ENCODE results near the gene DUSP23.

DUSP23 gene

GRCh38 chr1:159786966-159787365, 6.2 kb downstream of the DUSP23 start:
- no peak for DNase-seq

DNA sequence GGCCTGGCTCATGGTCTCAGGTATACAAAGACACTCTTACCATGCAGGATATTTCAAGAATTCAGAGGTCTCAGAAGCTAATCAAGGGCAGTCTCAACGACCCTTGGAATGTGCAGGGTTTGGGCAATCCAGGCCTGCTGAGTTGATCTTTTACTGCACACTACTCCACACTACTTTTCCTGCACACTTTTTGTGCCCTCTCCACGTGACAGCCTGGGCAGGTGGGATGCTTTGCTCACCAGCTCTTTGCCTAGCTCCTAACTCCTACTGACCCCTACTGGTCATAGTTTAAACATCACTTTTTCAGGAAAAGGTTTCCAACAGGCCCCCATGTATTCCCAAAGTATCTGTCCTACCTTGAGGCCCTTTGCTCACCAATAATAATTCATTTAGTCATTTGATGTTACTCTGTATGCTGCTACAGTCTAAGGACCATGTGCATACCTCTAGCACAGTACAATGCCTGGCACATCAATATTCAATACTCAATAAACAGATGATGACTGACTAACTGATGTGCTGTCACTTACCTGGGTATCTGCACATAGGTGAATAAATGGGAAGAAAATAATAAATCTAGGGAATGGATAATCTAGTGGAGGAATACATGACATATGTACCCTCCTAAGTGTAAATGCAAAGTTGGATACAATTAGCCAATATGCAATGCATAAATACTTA, 9.6 kb downstream of the DUSP23 start:
- peak; percentile 21 for DNase-seq

DNA sequence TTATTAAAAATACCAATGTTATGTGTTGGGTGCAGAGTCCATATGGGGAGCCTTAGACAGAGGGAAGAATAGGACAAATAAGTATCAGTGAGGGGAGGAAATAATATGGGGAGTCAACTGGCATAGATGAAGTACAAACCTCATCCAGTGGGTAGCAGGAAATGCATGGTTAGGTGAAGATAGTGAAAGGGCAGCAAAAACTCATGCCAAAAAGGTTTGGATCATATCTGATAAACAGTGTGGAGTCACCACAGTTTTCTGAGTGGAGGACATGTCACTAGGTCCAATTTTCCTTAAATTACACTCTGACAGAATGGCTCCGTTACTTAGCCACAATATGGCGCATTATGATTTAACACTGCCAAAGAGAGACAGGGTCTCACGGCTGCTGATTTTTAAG, 10.3 kb downstream of the DUSP23 start:
- no peak for DNase-seq

- peak; percentile 7 for DNase-seq
Observed at GRCh38 chr1:159791461-159791860, 10.7 kb downstream of the DUSP23 start.

DNA sequence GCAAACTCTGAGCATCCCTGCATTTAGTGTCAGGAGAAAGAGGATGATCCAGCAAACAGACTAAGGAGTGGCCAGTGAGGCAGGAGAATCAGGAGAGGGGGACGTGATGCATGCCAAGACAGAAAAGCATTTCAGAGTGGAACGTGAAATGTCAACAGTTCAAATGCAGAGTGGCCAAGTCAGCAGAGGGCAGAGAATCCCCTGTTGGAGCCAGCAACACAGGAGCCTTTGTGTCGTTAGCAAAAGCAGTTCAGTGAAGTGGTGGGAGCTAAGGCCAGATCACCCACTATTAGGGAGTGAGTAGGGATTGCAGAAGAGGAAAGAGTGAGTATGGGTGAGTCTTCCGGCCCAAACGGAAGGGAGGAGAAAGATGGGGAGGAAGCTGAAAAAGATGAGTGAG, 14.8 kb downstream of the DUSP23 start:
- no peak for DNase-seq

DNA sequence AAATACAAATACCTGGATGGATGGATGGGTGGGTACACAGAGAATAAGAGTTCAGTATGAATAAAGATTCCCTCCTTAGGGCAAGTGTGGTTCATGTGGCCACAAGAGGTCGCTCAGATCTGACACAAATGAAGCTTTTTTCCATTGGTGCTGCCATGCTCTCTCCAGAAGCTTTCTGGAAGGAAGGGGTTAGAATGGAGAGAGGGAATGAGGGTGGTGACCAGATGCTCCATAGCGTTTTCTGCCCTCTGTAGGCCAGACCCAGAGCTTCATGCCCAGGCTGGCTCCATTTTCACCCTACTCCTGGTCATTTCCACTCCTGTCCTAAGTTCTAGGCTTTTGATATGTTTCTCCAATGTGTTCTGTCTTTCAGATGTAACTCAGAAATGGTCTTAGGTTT, 18.1 kb downstream of the DUSP23 start:
- DNase-seq: peak; percentile 93

DNA sequence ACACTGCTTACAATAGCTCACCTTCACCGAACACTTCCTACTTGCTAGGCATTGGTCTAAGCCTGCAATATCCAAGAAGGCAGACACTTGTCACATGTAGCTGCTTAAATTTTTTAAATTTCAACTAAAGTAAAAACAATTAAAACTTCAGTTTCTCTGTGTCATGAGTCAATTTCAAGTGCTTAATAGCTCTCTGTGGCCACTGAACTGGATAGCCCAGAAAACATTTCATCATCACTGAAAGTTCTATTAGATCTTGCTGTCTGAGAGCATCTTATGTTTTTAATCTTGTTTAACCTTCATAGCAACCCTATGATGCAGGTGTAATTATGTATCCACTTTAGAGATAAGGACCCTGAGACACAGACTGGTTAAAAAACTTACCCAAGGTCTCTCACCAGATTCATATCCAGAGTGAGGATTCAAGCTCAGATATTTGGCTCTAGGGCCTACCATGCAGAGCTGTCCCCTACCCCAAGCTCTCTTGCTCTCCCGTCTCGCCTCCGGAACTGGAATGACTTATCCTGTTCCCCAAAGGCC, 18.8 kb downstream of the DUSP23 start:
- DNase-seq: no peak

- no peak for DNase-seq
Observed at GRCh38 chr1:159800177-159800930, 19.6 kb downstream of the DUSP23 start.

DNA sequence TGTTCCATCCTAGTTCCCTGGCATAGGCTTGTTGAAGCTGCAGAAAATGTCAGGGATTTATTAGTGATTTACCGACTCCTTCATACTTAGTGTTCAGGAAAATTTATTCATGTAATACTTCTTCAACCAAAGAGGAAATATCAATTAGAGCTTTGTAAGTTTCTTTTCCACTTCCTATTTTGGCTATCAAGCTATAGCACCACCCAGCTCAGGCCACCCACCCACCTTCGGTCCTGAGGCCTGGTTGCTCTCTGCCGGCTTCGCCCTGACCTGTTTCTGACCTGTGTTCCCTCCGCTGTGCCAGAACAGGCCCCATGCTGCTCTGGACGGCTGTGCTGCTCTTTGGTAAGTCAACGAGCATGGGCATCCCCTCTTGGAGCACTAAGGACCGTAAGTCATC, 21.3 kb downstream of the DUSP23 start, which contains the start of gene FCRL6:
Gene FCRL6, plus strand, starts transcription at position 250 of the 400 bp plus-strand sequence. Its CDS starts 65 bp downstream, at position 315.
- no peak for DNase-seq

DNA sequence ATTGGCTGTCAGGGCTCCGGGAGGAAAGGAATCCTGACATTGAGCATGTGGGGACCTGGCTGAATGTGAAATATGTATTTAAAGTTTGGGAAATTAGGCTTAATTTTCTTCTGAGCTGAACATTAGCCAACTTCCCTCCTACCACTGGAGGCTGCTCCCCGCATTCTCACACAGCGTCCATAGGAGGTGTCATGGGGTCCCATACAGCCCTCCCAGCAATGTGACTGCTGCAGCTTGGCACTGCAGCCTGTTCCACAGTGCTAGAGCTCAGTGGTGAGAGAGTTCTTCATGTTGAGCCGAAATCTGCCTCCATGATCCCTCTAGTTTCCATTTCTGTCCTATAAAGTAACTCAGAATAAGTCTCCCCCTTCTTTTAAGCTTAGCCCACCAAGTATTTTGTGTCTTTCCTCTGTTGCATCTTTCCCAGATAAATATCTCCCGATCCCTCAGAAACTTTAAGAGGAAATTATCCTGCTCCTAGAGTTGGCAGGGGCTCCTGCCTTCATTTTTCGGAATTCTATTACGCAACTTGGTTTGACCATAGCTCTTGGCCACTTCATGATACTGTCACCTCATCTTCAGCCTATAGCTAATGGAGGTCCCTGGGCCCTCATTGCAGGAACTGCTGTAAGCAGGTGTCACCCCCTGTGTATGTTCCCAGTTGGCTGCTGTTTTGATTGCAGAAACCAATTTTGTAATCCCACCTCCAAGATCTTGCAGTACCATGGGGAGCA, 23.4 kb downstream of the DUSP23 start:
- no peak for DNase-seq

GRCh38 chr1:159804924-159805323, 24.2 kb downstream of the DUSP23 start:
- DNase-seq: no peak

DNA sequence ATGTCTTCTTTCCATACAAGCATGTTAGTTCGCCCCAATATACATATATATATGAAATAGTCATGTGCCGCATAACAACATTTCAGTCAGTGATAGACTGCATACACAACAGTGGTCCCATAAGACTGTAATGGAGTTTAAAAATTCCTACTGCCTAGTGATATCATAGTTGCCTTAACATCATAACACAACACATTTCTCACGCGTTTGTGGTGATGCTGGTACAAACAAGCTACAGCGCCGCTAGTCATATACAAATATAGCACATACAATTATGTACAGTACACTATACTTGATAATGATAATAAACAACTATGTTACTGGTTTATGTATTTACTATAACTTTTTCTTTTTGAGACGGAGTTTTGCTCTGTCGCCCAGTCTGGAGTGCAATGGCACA, 35.2 kb downstream of the DUSP23 start:
- DNase-seq: no peak

DNA sequence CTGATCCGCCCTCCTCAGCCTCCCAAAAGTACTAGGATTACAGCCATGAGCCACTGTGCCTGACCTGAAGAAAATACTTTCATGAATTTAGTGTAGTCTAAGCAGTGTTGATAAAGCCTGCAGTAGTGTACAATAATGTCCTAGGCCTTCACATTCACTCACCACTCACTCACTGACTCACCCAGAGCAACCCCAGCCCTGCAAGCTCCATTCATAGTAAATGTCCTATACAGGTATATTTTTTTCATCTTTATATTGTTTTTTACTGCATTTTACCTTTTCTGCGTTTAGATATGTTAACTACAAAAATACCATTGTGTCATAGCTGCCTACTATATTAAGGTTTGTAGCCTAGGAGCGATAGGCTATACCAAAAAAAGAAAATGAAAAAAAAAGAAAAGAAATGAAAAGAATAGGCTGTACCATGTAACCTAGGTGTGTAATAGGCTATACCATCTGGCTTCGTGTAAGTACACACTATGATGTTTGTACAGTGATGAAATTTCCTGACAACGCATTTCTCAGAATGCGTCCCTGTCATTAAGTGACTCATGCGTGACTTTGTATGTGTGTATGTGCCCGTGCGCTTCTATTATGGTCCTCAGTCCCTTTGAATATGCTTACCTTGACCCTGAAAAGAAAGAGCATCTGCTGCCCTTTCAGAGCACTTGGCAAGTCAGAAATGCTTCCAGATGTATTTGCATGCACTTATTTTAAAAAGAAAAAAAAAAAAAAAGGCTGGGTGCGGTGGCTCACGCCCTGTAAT, 36.7 kb downstream of the DUSP23 start:
- peak; percentile 20 for DNase-seq

DNA sequence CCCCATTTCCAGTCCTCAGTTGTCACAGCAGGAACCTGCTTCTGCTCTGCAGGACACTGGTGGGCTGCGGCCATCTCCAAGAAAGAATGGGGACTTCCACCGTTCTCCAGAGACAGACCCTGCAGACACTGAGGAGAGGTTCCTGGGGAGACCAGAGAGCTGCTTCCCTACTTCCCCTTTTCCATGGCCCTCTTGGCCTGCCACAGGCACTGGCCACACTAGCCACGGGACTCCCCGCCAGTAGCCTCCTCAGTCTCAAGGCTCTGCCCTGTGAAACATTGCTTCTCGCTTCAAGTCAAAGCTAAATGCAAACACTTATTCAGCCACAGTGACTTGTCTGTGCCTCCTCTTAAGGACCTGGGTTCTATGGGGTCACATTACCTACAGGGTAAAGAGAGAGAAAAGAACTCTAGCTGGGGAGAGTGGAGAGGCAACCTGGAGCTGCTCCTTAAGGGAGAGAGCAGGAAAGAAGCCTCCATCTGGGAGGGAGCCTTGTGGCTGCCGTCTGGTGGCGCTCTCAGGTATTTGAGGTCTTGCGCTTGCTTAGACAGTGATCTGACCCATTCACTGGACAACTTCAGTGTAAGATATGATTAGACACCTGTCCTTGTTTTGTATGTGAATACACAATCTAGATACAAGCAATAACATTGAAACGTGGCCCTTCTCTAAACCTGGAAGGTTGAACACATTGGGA, 40.6 kb downstream of the DUSP23 start:
- DNase-seq: no peak

DNA sequence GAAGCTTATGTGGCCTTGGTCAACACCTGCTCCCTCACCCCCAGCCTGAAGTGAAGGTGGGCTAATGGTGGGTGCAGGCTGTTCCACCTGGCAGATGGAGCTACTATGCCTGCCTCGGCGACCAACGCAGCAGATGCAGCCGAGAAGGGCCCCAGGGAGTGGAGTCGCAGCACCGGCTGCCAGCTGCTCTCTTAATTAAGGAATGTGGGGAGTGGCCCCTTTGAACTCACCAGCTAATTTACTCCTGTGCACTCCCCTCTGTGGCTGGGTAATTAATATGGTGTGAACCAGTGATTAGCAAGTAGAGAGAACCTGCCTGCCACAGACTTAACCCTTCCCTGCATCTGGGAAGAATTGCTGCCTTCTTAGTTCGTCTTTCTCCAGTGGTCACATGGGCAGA, 42.6 kb downstream of the DUSP23 start:
- peak; percentile 96 for DNase-seq

DNA sequence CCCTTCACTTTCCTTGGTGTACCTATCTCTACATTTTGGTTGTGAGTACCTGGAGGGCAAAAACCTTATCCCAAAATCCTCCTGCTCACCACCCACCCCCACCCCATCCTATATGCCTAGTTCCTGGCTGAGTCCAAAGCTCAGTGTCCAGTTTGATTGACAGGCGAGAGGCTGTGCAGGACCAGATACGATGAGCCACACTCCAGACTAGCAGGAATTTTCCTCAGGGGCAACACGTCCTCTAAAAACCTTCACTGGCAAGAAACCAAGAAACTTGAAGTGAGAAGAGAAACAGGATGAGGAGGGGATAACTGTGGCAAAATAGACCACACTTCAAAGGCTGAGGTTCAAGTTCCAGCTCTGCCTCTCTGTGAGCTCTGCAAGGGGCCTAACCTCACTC, 44.8 kb downstream of the DUSP23 start:
- no peak for DNase-seq

DNA sequence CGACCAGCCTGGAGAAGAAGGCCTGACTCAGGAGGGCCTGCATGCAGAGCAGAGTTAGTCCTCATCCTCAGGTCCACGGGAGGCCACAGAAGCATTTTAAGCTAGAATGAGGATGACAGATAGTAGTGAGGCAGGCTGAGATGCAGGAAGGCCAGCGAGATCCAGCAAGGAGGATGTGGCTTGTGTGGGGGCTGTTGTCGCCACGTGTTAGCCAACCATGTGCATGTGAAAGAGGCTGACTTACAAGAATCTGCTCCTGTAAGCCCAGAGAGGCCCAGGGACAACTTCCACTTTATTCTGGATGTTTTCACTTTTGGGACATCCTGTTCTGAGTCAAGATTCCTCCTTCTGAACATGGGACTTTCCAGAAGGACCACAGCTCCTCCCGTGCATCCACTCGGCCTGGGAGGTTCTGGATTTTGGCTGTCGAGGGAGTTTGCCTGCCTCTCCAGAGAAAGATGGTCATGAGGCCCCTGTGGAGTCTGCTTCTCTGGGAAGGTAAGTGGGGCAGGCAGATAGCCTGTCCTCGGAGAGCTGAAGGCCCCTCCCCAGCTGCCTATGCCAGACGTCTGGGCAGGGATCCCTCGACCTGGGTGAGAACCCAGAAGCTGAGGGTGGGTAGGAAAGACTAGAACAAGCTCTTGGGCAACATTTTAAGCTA, 45.8 kb downstream of the DUSP23 start, which contains the start of gene SLAMF8:
Gene SLAMF8, plus strand, starts transcription at position 433 of the 661 bp plus-strand sequence. Its CDS starts 26 bp downstream, at position 459.
- DNase-seq: no peak

- no peak for DNase-seq
Observed at GRCh38 chr1:159827102-159827490, 46.3 kb downstream of the DUSP23 start.

DNA sequence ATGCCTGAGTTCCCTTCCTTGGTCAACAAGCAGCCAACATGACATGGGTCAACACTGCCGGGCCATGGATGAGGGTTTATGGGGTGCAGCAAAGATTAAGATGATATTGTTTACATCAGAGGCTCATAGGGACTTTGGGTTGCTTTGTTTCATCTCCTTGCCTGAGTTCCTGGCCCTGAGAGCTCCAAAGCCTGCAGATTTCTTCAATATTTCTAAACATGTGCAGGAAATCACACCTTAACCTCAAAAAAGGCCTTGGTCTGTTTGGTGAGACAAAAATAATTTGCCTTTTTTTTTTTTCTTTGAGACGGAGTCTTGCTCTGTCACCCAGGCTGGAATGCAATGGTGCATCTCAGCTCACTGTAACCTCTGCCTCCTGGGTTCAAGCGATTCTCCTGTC, 46.8 kb downstream of the DUSP23 start:
- no peak for DNase-seq

GRCh38 chr1:159828176-159828575, 47.4 kb downstream of the DUSP23 start:
- no peak for DNase-seq

DNA sequence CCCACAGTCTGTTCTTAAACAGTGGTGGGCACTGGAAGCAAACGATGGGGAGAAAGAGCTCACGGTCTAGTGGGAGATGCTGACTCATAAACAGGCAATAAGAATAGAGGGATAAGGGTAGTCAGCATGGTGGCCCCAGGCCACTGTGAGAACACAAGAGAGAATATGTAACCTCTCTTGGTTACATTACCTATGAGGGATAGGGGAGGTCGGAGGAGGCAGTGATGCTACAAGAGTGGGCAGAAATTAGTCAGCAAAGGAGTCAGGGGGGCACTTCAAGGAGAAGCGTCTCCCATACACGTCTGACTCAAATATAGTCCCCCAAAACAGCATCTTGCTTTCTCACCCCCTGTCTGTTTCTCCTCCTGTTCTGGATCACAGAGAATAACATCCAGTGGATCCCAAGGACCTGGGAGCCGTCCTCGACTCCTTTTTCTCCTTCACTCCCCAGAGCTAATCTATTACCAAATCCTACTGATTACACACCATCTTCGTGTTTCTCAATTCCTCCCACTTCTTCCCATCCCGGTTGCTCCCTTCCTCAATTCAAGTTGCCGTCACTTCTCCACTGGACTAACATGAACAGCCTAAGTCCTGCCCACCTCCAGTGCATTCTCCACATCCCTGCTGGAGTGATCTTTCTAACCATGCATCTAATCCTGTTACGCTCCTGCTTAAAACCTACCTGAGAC, 48.0 kb downstream of the DUSP23 start:
- no peak for DNase-seq
